ENCODE data around the gene PAWR. TPM values are rescaled to one million over a fixed set of nuclear protein-coding genes. Genes with fewer than 3 reads are reported as not detected.
A peak's percentile ranks its signal among the peaks of the same experiment; 100 is the strongest.
"Not testable (repeated sequence)": the region's sequence is repeated elsewhere in the genome, so short reads cannot be mapped to it uniquely, and the experiment has no call there.

The PAWR gene
- total RNA-seq, 1 donor from 2014 or later: 33.3 TPM

DNA sequence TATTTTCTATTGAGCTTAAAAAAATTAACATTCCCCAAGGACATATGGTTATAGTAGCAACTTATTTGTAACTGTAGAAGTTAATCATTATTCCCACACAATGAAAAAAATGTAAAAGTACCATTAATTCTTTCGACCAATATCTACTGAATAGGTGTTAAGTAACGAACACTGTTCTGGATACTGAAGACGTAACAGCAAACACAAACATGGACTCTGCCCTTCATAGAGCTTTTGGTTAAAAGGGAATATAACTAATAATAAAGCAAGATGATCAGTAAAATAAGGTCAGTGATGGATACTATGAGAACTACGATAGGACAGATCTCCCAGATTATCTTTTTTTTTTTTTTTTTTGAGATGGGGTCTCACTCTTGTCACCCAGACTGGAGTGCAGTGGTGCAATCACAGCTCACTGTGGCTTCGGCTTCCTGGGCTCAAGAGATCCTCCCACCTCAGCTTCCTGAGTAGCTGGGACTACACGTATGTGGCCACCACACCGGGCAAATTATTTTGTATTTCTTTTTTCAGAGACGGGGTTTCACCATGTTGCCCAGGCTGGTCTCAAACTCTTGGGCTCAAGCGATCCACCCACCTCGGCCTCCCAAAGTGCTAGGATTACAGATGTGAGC is 93.9 kb downstream of the PAWR start:
- DNase-seq (ENCODE audit: low spot score): no peak
- peak; percentile 86 for ATAC-seq

DNA sequence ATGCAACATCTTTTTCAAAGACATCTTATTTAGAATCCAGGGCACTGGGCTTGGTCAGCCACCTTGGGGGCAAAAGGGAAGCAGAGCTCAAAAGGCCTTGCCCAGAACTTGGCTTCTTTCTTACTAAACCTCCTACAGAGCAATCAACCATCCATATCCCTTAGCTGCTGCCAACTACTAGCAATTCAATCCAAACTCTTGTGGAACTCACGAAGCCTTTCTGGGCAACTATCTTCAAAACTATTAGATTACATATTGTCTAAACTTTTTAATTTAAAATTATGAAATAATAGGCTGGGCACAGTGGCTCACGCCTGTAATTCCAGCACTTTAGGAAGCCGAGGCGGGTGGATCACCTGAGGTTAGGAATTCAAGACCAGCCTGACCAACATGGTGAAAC is 95.5 kb downstream of the PAWR start:
- DNase-seq (ENCODE audit: low spot score) (no peak), ATAC-seq (no peak)

DNA sequence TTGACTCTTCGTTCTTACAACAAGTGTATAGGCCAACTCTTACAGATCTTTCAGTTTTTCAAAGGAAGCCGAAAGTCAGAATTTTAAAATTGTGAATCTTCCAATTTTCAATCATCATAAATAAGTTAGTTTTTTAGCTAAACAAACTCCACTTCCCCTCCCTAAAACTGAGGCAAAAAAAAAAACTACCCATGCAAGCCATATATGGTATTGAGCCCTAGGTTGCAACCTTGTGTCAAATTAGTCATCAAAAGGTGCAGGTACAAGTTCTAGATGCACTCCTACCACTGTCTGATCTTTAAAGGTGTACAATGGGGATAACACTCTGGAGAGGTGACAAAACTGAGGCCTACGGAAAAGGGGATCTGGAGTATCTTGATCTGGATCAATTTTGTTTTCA is 97.9 kb downstream of the PAWR start:
- DNase-seq (ENCODE audit: low spot score) (no peak), ATAC-seq (no peak)

DNA sequence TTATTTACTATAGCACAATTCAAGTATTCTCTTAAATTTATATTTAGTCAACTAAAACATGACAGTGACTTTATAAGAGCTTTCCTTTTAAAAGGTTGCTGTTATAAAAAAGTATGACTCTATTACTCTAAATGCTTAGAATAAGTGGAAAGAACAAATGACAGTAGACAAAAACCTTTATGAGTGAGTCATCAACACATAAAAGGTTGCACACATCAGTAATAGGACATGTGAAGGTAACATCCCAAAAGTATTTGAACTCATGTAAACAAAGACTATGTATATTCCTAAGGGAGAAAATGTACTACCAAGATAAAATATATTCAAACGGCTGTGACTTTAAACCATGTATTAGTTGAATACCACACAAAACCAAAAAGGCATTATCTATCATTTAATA is 98.8 kb downstream of the PAWR start:
- no peak for DNase-seq (ENCODE audit: low spot score)
- ATAC-seq: no peak

DNA sequence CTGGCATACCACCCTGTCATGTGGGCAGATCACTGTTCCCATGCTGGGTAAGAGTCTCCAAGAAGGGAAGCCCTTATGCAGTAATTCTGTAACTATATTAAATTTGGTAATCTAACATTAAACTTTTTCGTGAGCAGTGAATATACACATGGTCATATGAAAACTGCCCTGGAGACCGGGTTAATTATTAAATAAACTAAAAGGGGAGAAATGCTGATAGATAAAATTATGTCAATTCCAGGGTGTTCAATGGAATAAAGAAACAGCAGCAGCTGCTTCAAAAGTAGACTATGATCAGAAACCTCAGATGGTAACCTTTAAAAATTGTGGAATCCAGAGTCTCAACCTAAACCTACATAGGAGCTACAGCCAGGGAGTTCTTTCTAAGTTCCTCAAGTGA is 100.0 kb downstream of the PAWR start:
- no peak for DNase-seq (ENCODE audit: low spot score)
- peak; percentile 44 for ATAC-seq

DNA sequence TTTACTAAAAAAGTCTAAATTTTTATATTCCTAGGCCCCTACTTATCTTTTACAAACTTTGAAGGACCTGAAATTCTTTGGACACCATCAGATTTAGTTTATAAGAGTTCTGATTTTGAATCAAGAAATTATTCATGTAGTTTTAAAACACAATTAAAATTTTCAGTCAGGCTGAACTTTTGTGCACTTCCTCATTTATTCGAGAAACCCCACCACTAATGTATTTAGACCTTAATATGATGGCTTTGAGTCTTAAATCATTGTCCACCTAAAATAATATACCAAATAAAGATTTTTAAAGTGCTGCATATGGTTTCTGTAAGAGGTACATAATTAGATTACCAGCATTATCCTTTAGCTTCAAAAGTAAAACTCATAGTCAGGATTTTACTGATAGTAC is 103.4 kb downstream of the PAWR start:
- no peak for ATAC-seq
- DNase-seq (ENCODE audit: low spot score): no peak

DNA sequence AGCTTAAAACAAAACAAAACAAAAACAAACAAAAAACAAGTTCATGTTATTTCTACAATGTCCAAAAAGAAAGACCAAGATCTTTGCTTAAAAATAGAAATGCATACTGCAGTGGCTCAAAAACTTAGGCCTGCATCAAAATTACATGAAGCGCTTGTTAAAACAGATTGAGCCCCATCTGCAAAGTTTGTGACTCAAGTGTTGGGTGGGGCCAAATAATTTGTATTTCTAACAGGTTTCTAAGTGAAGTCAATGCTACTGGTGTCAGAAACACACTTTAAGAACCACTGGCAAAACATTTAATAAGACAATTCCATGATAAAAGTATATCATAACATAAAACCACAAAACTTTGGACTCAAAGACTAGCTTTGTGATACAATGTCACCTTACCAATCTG is 105.6 kb downstream of the PAWR start:
- no peak for ATAC-seq

DNA sequence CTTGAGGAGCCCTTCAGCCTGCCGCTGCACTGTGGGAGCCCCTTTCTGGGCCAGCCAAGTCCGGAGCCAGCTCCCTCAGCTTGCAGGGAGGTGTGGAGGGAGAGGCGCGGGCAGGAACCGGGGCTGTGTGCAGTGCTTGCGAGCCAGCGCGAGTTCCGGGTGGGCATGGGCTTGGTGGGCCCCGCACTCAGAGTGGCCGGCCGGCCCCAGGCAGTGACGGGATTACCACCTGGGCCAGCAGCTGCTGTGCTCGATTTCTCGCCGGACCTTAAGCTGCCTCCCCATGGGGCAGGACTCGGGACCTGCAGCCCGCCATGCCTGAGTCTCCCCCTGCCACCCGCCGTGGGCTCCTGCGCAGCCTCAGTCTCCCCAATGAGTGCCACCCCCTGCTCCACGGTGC is 116.9 kb downstream of the PAWR start:
- no peak for ATAC-seq

More for the DNA sequence above, 105.6 kb downstream of the PAWR start:
- DNase-seq (ENCODE audit: low spot score): no peak

DNA sequence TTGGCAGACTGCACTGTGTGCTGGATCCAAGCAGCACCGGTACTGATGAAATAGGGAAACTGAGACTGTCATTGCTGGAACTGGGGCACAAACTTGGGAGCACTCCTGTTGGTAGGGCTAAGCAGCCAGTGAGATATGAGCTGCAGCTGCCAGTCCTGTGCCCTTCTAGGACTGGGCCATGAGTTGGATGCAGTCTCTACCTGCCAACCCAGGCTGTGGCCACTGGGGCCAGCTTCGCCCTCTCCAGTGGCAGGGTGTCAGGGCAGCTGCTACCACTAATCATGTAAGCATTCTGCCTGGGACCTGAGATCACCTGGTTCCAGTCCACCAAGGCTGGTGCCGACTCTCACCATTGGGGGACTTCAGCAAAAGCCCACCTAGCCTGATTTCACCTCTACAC is 121.1 kb downstream of the PAWR start:
- DNase-seq (ENCODE audit: low spot score): no peak
- peak; percentile 15 for ATAC-seq

More for the DNA sequence above, 116.9 kb downstream of the PAWR start:
- DNase-seq (ENCODE audit: low spot score): no peak

DNA sequence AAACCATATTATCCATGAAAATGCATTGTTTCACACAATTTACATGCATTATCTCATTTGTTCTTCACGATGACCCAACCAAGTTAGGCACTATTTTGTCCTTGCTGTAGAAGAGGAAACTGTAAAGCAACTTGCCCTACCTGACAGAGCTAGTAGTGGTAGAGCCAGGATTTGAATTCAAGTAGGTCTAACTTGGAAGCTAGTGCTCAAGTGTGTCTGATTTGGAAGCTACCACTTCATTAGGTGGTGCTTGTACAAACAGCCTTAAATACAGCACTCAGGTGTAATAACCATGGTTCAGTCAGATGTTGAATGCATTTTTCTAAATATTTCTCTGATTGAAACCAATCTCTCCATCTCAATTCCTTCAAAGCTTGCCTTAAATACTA is 123.6 kb downstream of the PAWR start:
- peak; percentile 22 for ATAC-seq

DNA sequence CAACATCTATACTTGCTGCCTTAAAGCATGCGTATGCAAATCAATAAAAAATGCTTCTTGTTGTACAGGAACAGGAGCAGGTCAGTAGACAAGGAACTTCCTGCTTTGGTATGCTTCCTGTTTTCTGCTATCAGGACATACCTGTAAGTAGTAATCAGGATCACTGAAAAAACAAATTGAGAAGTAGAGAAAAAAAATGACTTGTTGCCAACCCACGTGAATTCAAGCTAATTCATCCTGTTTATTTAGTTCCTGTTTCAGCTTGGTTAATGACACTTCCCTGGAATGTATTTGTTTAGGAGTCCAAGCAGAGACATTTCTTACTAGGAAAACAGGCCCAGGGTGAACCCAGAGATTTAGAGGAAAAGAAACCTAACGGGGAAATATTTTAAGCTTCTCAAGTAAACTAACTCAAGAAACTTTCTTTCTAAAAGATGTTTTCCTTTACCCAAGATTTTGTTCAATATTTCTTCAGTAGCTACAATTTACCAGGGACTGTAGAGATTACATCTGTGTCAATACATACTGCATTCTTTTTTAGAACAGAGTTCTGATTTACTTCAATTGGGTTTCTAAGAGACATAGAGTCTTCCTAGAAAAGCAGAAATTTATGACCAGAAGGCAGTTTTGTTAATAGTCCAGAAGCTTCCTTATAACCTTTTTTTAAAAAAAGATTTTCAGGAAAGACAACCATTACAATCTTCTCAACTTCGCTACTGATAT is 124.2 kb downstream of the PAWR start:
- no peak for DNase-seq (ENCODE audit: low spot score)
- ATAC-seq: peak; percentile 84

More for the DNA sequence above, 123.6 kb downstream of the PAWR start:
- no peak for DNase-seq (ENCODE audit: low spot score)

DNA sequence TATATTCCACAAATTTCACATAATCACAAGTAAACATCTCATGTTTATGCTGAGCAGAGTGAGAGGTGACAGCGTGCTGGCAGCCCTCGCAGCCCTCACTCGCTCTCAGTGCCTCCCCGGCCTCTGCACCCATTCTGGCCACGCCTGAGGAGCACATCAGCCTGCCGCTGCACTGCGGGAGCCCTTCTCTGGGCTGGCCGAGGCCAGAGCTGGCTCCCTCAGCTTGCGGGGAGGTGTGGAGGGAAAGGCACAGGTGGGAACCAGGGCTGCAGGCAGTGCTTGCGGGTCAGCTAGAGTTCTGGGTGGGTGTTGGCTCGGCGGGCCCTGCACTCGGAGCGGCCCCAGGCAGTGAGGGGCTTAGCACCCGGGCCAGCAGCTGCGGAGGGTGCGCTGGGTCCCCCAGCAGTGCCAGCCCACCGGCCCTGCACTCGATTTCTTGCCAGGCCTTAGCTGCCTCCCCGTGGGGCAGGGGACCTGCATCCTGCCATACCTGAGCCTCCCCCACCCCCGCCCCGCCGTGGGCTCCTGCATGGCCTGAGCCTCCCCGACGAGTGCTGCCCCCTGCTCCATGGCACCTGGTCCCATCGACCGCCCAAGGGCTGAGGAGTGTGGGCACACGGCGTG is 125.9 kb downstream of the PAWR start:
- not testable (repeated sequence) for DNase-seq (ENCODE audit: low spot score); ATAC-seq

DNA sequence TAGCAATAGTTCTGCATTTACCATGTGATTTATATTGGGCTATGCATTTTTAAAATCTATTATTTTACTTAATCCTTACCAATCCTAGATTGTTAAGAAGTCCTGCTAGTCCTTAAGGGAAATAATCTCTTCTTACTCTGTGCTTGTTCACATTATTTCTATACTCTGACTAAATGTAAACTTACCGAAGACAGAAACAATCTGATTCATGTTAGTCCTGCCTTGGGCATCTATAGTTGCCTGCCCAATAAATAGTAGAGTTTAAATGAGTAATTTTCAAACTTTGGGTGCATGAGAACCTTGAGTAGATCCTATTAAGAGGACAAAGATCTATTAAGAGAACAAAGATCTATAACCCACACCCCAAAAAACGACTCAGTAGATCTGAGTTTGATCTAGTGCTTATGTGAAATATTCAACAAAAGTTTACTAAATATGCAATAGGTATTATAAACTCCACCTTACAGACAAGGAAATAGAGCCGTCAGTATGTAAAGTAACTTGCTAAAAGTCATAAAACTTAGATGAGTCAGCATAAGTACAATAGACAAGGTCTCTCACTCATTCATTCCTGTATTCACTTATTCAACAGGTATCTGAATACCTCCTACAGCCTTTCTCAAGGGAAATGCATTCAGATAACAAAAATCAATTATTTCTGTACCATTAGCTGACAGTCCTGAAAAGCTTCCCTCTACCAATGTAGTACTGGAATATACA is 127.6 kb downstream of the PAWR start:
- DNase-seq (ENCODE audit: low spot score): no peak
- ATAC-seq: no peak

DNA sequence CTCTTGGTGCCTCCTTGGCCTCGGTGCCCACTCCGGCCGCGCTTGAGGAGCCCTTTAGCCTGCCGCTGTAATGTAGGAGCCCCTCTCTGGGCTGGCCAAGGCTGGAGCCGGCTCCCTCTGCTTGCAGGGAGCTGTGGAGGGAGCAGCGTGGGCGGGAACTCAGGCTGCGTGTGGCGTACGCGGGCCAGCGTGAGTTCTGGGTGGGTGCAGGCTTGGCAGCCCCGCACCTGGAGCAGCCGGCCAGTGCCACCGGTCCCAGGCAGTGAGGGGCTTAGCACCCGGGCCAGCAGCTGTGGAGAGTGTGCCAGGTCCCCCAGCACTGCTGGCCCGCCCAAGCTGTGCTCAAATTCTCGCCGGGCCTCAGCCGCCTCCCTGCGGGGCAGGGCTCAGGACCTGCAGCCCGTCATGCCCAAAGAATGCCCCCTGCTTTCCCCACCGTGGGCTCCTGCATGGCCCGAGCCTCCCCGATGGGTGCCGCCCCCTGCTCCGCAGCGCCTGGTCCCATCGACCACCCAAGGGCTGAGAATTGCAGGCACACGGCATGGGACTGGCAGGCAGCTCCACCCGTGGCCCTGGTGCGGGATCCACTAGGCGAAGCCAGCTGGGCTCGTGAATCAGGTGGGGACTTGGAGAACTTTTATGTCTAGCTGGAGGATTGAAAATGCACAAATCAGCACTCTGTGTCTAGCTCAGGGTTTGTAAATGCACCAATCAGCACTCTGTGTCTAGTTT is 129.2 kb downstream of the PAWR start:
- no peak for ATAC-seq
- no peak for DNase-seq (ENCODE audit: low spot score)

DNA sequence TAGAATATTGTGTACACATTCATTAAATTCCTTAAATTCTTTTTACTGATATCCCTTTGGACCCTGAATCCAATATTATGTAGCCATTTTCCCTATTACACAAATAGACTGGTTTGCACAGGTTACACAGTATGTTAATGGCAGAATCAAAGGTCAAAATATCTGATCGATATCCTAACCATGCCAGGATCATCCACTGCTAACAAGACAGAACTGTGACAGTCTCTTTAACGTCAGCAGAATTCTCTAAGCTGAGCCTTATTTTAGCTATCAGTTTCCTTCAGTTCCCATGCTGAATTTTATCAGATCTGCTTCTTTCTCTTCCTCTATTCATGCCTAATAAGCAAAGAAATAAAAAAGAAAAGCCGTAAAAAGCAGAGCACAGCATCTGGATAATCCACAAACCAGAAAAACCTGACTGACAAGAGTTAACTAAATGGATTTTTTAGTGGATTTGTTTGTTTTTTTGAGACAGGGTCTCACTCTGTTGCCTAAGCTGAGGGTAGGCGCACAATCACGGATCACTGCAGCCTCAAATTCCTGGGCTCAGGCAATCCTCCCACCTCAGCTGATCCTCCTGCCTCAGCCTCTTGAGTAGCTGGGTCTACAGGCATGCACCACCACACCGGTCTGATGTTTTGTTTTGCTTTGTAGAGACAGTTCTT is 130.4 kb downstream of the PAWR start:
- ATAC-seq (peak; percentile 90), DNase-seq (ENCODE audit: low spot score) (no peak)

DNA sequence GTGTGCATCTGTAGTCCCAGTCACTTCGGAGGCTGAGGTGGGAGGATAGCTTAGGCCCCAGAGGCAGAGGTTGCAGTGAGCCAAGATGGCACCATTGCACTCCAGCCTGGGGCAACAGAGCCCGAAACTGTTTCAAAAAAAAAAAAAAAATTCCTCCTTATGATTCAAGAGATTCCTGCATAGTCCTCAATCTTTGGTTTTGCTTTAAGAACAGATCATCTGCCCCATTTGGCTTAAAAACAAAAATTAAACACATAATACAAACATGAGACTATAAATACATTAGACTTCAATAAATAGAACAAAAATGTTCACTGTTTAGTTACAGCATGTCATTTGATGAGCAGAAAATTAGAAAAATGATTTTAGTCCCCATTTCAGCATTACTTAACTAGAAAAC is 131.2 kb downstream of the PAWR start:
- no peak for ATAC-seq
- no peak for DNase-seq (ENCODE audit: low spot score)

DNA sequence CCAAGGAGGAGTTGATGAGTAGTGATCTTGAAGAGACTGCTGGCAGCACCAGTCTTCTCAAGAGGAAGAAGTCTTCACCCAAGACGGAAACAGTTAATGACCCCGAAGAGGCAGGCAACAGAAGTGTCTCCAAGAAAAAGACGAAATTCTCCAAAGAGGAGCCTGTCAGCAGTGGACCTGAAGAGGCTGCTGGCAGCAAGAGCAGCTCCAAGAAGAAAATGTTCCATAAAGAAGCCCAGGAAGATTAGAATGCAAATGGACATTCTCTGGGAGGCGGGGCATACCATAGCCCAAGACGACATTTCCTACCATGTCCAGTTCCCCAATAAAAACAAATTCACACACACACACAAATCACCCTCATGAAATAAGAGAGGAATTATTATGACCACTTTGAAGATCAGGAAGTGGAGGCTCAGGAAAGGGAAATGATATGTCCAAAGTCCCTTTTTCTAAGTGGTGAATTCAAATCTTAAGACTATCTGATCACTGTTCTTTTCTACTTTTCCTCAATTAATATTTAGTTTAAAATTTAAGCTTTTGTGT is 131.8 kb downstream of the PAWR start:
- no peak for ATAC-seq
- DNase-seq (ENCODE audit: low spot score): no peak

DNA sequence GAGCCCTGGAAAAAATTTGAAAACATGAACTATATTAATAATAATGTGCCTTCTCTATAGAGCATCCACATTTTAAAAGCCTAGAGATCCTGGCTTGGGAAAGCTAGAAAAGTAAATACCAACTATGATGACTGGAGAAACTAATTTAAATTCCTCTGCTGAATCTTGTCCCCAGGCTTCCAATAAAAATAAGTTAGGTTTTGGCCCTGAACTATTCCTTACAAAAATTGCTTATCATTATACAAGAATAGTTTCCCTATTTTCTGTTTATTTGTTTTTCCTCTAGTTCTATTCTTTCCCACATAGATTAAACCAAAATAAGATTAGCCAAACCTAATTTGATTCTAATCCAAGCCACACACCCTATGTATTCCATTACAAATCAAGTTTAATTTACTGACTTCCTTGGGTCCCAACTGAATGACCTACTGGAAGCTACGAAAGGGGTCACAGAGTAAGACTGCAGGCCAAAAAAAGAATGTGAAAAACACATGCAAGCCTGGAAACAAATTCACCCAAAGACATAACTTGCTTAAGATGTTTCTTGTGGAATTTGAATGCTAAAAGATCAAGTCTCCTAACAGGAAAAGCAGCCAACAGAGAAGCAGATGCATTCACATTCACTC is 133.0 kb downstream of the PAWR start:
- ATAC-seq (no peak), DNase-seq (ENCODE audit: low spot score) (no peak)

DNA sequence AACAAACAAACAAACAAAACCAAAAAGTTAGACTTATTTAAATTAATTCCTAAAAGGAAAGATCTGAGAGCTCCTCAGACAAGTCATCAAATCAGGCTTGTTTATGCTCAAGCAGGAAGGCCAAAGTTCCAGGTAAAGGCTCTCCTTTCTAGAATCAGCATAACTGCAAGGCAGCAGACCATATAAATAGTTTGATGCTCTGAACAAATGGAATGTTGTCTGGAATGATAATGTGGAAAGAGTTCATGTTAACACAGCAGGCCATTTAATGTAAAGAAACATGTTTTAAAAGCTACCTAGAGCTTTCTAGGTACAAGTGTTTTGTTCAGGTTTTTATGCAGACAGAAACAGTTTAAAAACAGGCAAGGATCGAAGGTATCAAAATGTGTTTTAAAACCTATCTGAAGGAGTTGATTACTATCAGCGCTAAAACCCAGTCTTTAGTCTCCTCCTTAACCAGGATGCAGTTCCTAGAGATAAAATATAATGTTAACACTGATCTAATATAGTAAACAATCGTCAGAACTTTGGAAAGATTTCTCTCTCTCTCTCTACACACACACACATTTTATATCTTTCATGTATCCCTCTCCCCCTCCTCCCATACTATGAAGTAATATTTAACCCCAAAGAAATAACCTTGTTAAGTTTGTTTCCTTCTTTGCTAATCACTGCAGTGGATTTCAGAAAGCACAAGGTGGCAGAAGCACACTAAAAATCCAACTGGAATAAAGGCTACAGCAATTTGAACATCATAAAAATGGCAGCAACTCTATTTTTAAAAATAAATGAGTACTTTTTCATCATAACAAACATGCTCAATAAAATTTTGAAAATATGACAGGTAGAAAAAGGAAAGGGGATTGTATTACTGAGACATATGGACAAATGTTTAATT is 135.5 kb downstream of the PAWR start:
- ATAC-seq (peak; percentile 62), DNase-seq (ENCODE audit: low spot score) (no peak)

Measured in left lobe of liver (tissue), 2 donors.